Panc1 (cell line): ENCODE measurements around the gene MAGI2. TPM values are rescaled to one million over a fixed set of nuclear protein-coding genes. Genes with fewer than 3 reads are reported as not detected.

Experiments used
- ATAC-seq: fragments of 200-7000 bp; cut with Tn5 transposase; 2 replicates; pipeline ENCODE4 v1.9.1; 2020; ENCODE audit warnings: mild to moderate bottlenecking, moderate library complexity
- BruUV-seq: library from RNA; stranded (reverse); fragments of 400-500 nt; replicated peaks from 2 replicates; lab custom pipeline; 2021; lab: Mats Ljungman, UMichigan
- CTCF ChIA-PET: fragments of 300-600 bp; sonication (Branson Sonifier 250); formaldehyde crosslinking; loops from one replicate; lab custom pipeline; 2022; ENCODE audit warnings: antibody characterized with exemption; lab: Charles Lee
- POLR2A ChIA-PET: fragments of 300-600 bp; sonication (Branson Sonifier 250); formaldehyde crosslinking; loops from one replicate; lab custom pipeline; 2022; ENCODE audit warnings: antibody characterized with exemption; lab: Charles Lee
- DNase-seq: peaks from one replicate; pipeline ENCODE4 v3.0.0-alpha.2; 2010; ENCODE audit warnings: low read depth, low spot score
- H3K27ac ChIP-seq: 2 replicates; pipeline ENCODE4 v1.5.1; 2011; ENCODE audit warnings: mild to moderate bottlenecking, low read length, inconsistent platforms
- H3K27me3 ChIP-seq: fragments of 200-500 bp; sonication (Bioruptor generic); 2 replicates; pipeline ENCODE4 v1.6.0; 2014; ENCODE audit warnings: low read length, inconsistent platforms; ENCODE audit not compliant: control insufficient read depth, insufficient read depth
- H3K36me3 ChIP-seq: fragments of 200-500 bp; sonication (Bioruptor generic); 2 replicates; pipeline ENCODE4 v1.5.1; 2014; ENCODE audit warnings: inconsistent platforms, mild to moderate bottlenecking, low read length, moderate library complexity; ENCODE audit not compliant: control insufficient read depth, insufficient read depth
- H3K4me1 ChIP-seq: 2 replicates; pipeline ENCODE4 v1.5.1; 2011; ENCODE audit warnings: inconsistent platforms, mild to moderate bottlenecking, low read length, moderate library complexity; ENCODE audit not compliant: control insufficient read depth, insufficient read depth
- H3K4me3 ChIP-seq, 2 experiments: 2 replicates each; pipeline ENCODE4 v1.5.1; 2011 to 2012; ENCODE audit warnings: low read depth in 2 of 2, low read length in 2 of 2, mild to moderate bottlenecking in 2 of 2, inconsistent platforms in 1 of 2, moderate library complexity in 1 of 2
- H3K9me3 ChIP-seq: fragments of 200-500 bp; sonication (Bioruptor generic); 2 replicates; pipeline ENCODE4 v1.5.1; 2014; ENCODE audit warnings: low read depth, mild to moderate bottlenecking, inconsistent platforms, low read length, moderate library complexity; ENCODE audit not compliant: control insufficient read depth, insufficient read depth
- CTCF ChIP-seq: fragments of 450-650 bp; IDR thresholded peaks from 2 replicates; pipeline ENCODE4 v1.5.1; 2017; ENCODE audit warnings: mild to moderate bottlenecking
- POLR2AphosphoS5 ChIP-seq: IDR thresholded peaks from 2 replicates; pipeline ENCODE4 v1.6.1; 2012; ENCODE audit warnings: mild to moderate bottlenecking, low read depth, low read length, moderate library complexity
- REST ChIP-seq, 2 experiments: IDR thresholded peaks; 2 replicates each; pipeline ENCODE4 v1.6.1; 2011 to 2012; ENCODE audit warnings: low read depth in 2 of 2, control low read depth in 1 of 2, low read length in 1 of 2, mild to moderate bottlenecking in 1 of 2, moderate library complexity in 1 of 2; ENCODE audit not compliant: insufficient read depth in 1 of 2
- SIN3A ChIP-seq: IDR thresholded peaks from 2 replicates; pipeline ENCODE4 v1.6.1; 2012; ENCODE audit warnings: low read depth, mild to moderate bottlenecking, low read length, moderate library complexity, borderline replicate concordance; ENCODE audit not compliant: insufficient read depth
- TCF7L2 ChIP-seq: IDR thresholded peaks from 2 replicates; pipeline ENCODE4 v1.6.1; 2011; ENCODE audit warnings: mild to moderate bottlenecking, low read depth, low read length, inconsistent platforms
- in situ Hi-C: cut with HindIII; loops from 2 replicates; pipeline ENCODE4 v1.10.0; 2016; ENCODE audit warnings: low sequenced_read_pairs, low pct_unique_long_range_greater_than_20kb
- intact Hi-C: fragments of 100-400 bp; cut with micrococcal nuclease; formaldehyde crosslinking; loops from one replicate; pipeline ENCODE4 v1.10.0; 2022; ENCODE audit not compliant: unreplicated experiment
- total RNA-seq: library from RNA; stranded (reverse); gene quantifications from one replicate; pipeline ENCODE4 v1.2.1, GENCODE V29; 2021; ENCODE audit not compliant: unreplicated experiment

Gene MAGI2
- total RNA-seq, 1 experiment from 2014 or later = 5.4 TPM

- no TSS peak for BruUV-seq
- ChIA-PET POLR2A (no interaction called here), CTCF (no interaction called here)
- H3K4me3 ChIP-seq = no peak overlapping the region
- ATAC-seq = no peak
- H3K36me3 ChIP-seq = no peaks in the 10 kb centered on the region
- intact Hi-C loops (no loop called here), in situ Hi-C loops (no loop called here)
- TF ChIP-seq CTCF (no peak), REST (IDR thresholded peaks at IDR 0.05; ENCODE audit: insufficient read depth in 1 of 2, low read depth in 2 of 2, low read length in 1 of 2) (no peak), SIN3A (no peak), POLR2AphosphoS5 (no peak), TCF7L2 (no peak)
- DNase-seq = no peak
- no peak overlapping the region for H3K27ac ChIP-seq
- H3K4me1 ChIP-seq = no peaks in the 10 kb centered on the region
- no peaks in the 10 kb centered on the region for H3K9me3 ChIP-seq
- H3K27me3 ChIP-seq = no peaks in the 10 kb centered on the region
Measured at GRCh38 chr7:79090543-79090942, 362.9 kb downstream of the MAGI2 start.

- TF ChIP-seq SIN3A = no peak
- no peak for TF ChIP-seq TCF7L2
- no peak for TF ChIP-seq REST (IDR thresholded peaks at IDR 0.05; ENCODE audit: insufficient read depth in 1 of 2, low read depth in 2 of 2, low read length in 1 of 2)
- no peak for TF ChIP-seq POLR2AphosphoS5
- no peaks in the 10 kb centered on the region for H3K9me3 ChIP-seq
- DNase-seq (no peak), ATAC-seq (no peak)
- no TSS peak for BruUV-seq
- H3K4me1 ChIP-seq = no peaks in the 10 kb centered on the region
- H3K27ac ChIP-seq = no peak overlapping the region
- H3K4me3 ChIP-seq = no peak overlapping the region
- H3K36me3 ChIP-seq = no peaks in the 10 kb centered on the region
- no peaks in the 10 kb centered on the region for H3K27me3 ChIP-seq
- intact Hi-C loops (no loop called here), in situ Hi-C loops (no loop called here)
- ChIA-PET POLR2A (no interaction called here), CTCF (no interaction called here)
Measured at GRCh38 chr7:79084423-79084822, 369.0 kb downstream of the MAGI2 start.
